Occipital lobe (tissue), 2 donors: Measurements from ENCODE around the gene ZNF236. TPM values are rescaled to one million over a fixed set of nuclear protein-coding genes. Genes with fewer than 3 reads are reported as not detected.

Experiments used
- DNase-seq: peaks from one replicate; lab custom pipeline; 2025; lab: John Stamatoyannopoulos, UW
- total RNA-seq: library from RNA; depleted of rRNA; stranded (reverse); fragments of >200 nt; gene quantifications from one replicate; pipeline ENCODE4 v1.2.3, GENCODE V29; 2014

The ZNF236 gene
- total RNA-seq, 1 donor from 2014 or later, result 30.3 TPM

- no peak for DNase-seq
These were observed 149.9 kb downstream of the ZNF236 start for GRCh38 chr18:76972241-76972640.

DNA sequence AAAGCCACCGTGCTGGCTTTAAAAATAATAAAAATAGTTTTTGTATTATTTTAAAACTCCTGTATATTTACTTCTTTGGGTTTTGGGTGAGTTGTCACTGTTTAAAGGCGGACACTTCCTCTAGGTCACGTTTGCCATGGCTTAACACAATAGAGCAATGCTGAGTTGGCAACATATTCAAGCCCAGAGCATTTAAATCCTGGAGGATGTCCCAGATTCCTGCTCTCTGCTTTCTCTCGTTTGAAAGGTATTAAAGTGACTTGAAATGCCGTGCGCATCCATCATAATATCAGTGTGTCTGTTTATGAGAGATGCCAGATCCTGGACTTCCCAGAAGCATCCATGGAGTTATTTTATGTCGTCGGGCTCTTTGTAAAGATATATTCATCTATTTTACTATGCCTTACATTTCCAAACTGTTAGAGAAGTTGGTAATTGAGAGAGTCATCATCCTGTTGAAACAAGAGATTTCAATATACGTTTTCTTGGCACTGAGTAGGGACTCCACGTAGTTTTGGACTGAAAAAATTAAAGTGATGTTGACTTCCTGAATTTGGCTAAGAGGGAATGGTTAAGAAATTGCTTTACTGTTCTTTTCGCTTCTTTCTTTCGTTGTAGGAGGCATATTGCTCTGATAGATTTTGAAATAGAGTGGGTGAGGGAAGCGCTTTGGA, 150.6 kb downstream of the ZNF236 start:
- no peak for DNase-seq

GRCh38 chr18:76973520-76974266, 151.3 kb downstream of the ZNF236 start:
- no peak for DNase-seq

DNA sequence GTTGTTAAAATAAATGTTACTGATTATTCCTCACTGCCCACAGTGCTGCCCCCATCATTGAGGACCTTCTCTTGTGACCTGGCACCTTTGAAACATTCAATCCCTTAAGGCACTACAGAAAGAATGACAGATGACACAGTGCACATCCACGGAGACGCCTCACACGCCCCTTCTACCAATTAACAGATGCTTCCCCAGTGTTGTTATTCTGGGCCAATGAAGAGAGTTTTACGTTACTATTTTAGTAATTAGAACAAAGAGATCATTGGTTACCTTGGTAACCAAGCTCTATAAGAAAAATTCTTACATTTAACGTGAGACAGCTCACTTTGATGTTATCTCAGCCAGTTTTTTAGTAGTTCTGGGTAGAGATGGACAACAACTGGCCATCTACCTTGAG, 152.0 kb downstream of the ZNF236 start:
- DNase-seq, result no peak

DNA sequence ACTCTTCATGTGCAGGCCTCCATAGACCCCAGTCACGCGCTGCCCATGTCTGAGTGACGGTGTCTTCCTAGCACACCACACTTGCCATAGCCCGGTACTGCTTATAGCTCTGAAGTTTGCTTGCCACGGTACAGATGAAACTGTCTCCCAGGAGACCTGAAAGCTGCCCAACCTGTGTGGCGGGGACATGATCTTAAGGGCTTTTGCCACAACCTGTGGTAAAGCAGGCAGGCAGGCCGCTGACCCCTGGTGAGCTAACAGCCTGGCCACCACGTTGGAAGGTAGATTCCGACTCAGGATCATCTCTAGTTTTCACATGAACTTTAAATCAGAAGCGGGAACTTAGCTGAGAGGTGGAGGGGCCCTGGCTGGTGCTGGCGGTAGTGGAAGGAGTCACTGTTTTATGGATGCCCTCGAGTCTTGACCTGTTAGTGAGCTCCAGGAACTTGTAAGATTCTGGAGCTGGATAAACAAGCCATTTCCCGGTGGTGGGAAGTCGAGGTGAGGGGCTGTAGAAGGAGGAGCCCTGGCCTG, 153.3 kb downstream of the ZNF236 start:
- DNase-seq, result no peak

- no peak for DNase-seq
These were observed 154.8 kb downstream of the ZNF236 start for GRCh38 chr18:76977108-76977621.

GRCh38 chr18:76977684-76978232, 155.4 kb downstream of the ZNF236 start:
- DNase-seq, result no peak

- no peak for DNase-seq
These were observed 156.3 kb downstream of the ZNF236 start for GRCh38 chr18:76978616-76979015.

GRCh38 chr18:76979111-76979751, 156.9 kb downstream of the ZNF236 start:
- DNase-seq, result no peak

- DNase-seq, result no peak
These were observed 157.5 kb downstream of the ZNF236 start for GRCh38 chr18:76979906-76980305.

DNA sequence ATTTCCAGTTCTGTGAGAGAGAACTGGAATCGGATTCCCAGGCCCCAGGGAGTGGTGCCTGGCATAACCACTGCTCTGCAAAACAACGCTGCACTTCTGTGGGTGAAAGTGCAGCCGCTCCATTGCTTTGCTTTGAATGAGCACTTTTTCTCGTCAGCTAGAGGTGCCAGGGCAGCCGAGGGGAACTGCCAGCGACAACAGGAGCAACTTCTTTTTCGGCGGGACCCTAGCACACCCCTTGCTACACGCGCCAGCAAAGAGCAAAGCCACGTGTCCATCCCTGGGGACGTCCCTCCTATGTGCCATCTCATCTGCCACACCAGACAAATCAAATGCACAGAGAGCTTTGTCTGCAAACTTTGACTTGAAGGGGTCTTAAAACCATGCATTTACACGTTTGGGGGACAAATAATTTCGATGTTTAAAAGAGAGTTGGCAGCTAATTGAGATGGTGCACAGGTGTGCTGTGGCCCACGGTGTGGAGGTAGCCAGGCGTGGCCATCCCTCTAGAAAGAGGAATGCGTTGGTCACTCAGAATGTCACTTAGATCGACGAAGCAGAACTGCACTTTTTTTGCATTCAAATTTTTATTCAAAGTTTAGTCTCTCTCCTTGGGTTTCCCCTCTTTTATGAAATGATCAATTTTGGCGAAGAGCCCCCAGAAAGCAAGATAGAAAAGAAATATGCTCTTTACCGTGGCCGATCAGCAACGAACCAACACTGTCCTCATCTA, 158.5 kb downstream of the ZNF236 start:
- DNase-seq, result no peak

GRCh38 chr18:76981396-76981968, 159.1 kb downstream of the ZNF236 start:
- no peak for DNase-seq

- no peak for DNase-seq
These were observed 159.7 kb downstream of the ZNF236 start for GRCh38 chr18:76982038-76982437.

- peak; percentile 40 for DNase-seq
These were observed 160.7 kb downstream of the ZNF236 start for GRCh38 chr18:76982841-76983583.

GRCh38 chr18:76983613-76984051, 161.3 kb downstream of the ZNF236 start:
- no peak for DNase-seq

- DNase-seq, result no peak
These were observed 162.1 kb downstream of the ZNF236 start for GRCh38 chr18:76984193-76985155.

GRCh38 chr18:76985156-76985950, 163.0 kb downstream of the ZNF236 start:
- no peak for DNase-seq

GRCh38 chr18:76985951-76986236, 163.5 kb downstream of the ZNF236 start:
- no peak for DNase-seq
